Breast epithelium (tissue), 3 donors: ENCODE results near the gene PIGU.
"Not testable (repeated sequence)": the region's sequence is repeated elsewhere in the genome, so short reads cannot be mapped to it uniquely, and the experiment has no call there.

ENCODE experiments used
- POLR2A ChIP-seq: fragments of 450-650 bp; IDR thresholded peaks from one replicate; pipeline ENCODE4 v1.6.1; 2016; ENCODE audit warnings: antibody characterized with exemption, mild to moderate bottlenecking, moderate library complexity
- POLR2AphosphoS5 ChIP-seq, 3 donors: sonication (generic); formaldehyde crosslinking; IDR thresholded peaks; one replicate each; pipeline ENCODE4 v1.6.1; 2017; ENCODE audit warnings: antibody characterized with exemption in 3 of 3
- TF ChIP-seq, protein P1 (sequence below), 3 donors: fragments of 450-650 bp; IDR thresholded peaks; one replicate each; pipeline ENCODE4 v1.5.1; 2016 to 2017; ENCODE audit warnings: antibody characterized with exemption in 3 of 3, mild to moderate bottlenecking in 3 of 3, moderate library complexity in 3 of 3

DNA sequence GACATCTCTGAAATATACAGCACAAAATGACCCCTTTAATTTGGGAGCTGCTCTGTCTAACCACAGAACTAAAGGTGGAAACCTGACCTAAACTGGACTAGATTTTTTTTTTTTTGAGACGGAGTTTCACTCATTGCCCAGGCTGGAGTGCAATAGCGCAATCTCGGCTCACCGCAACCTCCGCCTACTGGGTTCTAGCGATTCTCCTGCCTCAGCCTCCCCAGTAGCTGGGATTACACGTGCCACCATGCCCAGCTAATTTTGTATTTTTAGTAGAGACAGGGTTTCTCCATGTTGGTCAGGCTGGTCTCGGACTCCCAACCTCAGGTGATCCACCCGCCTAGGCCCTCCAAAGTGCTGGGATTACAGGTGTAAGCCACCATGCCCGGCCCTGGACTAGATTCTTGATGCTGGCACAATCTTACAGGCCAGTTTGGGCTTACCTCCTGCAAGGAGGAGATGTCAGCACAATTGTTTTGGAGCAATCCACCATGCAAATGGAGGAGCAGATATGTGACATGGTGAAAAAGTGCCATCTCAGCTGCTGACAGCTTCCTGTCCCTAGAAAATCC, 37.1 kb upstream of the PIGU start:
- TF ChIP-seq POLR2A; POLR2AphosphoS5 (IDR thresholded peaks at IDR 0.05): not testable (repeated sequence)
- TF ChIP-seq, protein P1, sequence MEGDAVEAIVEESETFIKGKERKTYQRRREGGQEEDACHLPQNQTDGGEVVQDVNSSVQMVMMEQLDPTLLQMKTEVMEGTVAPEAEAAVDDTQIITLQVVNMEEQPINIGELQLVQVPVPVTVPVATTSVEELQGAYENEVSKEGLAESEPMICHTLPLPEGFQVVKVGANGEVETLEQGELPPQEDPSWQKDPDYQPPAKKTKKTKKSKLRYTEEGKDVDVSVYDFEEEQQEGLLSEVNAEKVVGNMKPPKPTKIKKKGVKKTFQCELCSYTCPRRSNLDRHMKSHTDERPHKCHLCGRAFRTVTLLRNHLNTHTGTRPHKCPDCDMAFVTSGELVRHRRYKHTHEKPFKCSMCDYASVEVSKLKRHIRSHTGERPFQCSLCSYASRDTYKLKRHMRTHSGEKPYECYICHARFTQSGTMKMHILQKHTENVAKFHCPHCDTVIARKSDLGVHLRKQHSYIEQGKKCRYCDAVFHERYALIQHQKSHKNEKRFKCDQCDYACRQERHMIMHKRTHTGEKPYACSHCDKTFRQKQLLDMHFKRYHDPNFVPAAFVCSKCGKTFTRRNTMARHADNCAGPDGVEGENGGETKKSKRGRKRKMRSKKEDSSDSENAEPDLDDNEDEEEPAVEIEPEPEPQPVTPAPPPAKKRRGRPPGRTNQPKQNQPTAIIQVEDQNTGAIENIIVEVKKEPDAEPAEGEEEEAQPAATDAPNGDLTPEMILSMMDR (IDR thresholded peaks at IDR 0.05): not testable (repeated sequence)
